HepG2 (cell line): ENCODE results near the gene ICE1. TPM values are rescaled to one million over a fixed set of nuclear protein-coding genes. Genes with fewer than 3 reads are reported as not detected.

Experiments used
- ATAC-seq: fragments of 200-7000 bp; cut with Tn5 transposase; 3 replicates; pipeline ENCODE4 v1.9.1; 2020; ENCODE audit warnings: mild to moderate bottlenecking, moderate library complexity
- BruUV-seq: library from RNA; stranded (reverse); fragments of 400-500 nt; replicated peaks from 2 replicates; lab custom pipeline; 2021; lab: Mats Ljungman, UMichigan
- CTCF ChIA-PET: fragments of 300-600 bp; formaldehyde crosslinking; extraction: SDS; loops from one replicate; lab custom pipeline; 2021; ENCODE audit warnings: low total read pairs, inconsistent platforms, low intra/inter-chr PET ratio; lab: Yijun Ruan, JAX
- POLR2A ChIA-PET: fragments of 350-600 bp; sonication (Branson Sonifier 250); formaldehyde crosslinking; loops from one replicate; lab custom pipeline; 2020; ENCODE audit warnings: antibody characterized with exemption, inconsistent platforms; lab: Yijun Ruan, JAX
- DNase-seq: peaks from one replicate; pipeline ENCODE4 v3.0.0-alpha.2; 2015; ENCODE audit warnings: low spot score
- FAIRE-seq: peaks from 3 replicates; lab custom pipeline; 2011; peaks lifted over from hg19 to GRCh38; lab: Jason Lieb, UNC
- H2AFZ ChIP-seq: one replicate; pipeline ENCODE4 v1.6.1; 2011; ENCODE audit warnings: low read length, inconsistent platforms
- H3K27ac ChIP-seq: fragments of 300-600 bp; 3 replicates; pipeline ENCODE4 v1.8.0; 2011; ENCODE audit warnings: mixed run types, mild to moderate bottlenecking, mixed read lengths, low read length, inconsistent platforms; ENCODE audit not compliant: insufficient read depth; ENCODE audit errors: extremely low read length
- H3K27me3 ChIP-seq, 2 experiments: fragments of 200-600 bp in 1 of 2; 2 replicates in 1 of 2; 3 replicates in 1 of 2; pipeline versions ENCODE4 v1.6.0 to v1.8.0; 2011; ENCODE audit warnings: low read length in 2 of 2, mild to moderate bottlenecking in 2 of 2, moderate library complexity in 2 of 2, inconsistent platforms in 1 of 2; ENCODE audit not compliant: insufficient read depth in 2 of 2, control insufficient read depth in 1 of 2
- H3K36me3 ChIP-seq, 2 experiments: fragments of 200-600 bp in 1 of 2; replicated peaks in 1 of 2; 2 replicates in 1 of 2; 3 replicates in 1 of 2; pipeline versions ENCODE4 v1.5.1 to v1.8.0; 2011; ENCODE audit warnings: low read length in 2 of 2, inconsistent platforms in 1 of 2; ENCODE audit not compliant: insufficient read depth in 2 of 2, control insufficient read depth in 1 of 2
- H3K4me1 ChIP-seq: 2 replicates; pipeline ENCODE4 v1.5.1; 2012; ENCODE audit warnings: low read length, inconsistent platforms; ENCODE audit not compliant: insufficient read depth
- H3K4me2 ChIP-seq: 2 replicates; pipeline ENCODE4 v1.6.0; 2011; ENCODE audit warnings: low read depth, low read length, inconsistent platforms
- H3K4me3 ChIP-seq, 3 experiments: fragments of 200-600 bp in 1 of 3; sonication (generic), shearing (Covaris generic) in 1 of 3; replicated peaks in 1 of 3; 2 replicates each; pipeline ENCODE4 v1.5.1; 2011 to 2016; ENCODE audit warnings: low read length in 3 of 3, inconsistent platforms in 2 of 3, low read depth in 2 of 3, mild to moderate bottlenecking in 2 of 3, control low read depth in 1 of 3, mixed read lengths in 1 of 3; ENCODE audit not compliant: insufficient read depth in 1 of 3
- H3K79me2 ChIP-seq: one replicate; pipeline ENCODE4 v1.6.1; 2011; ENCODE audit warnings: low read length, inconsistent platforms; ENCODE audit not compliant: insufficient read depth
- H3K9ac ChIP-seq: 2 replicates; pipeline ENCODE4 v1.6.0; 2011; ENCODE audit warnings: mild to moderate bottlenecking, low read depth, low read length, inconsistent platforms; ENCODE audit not compliant: insufficient read depth
- H3K9me3 ChIP-seq: 2 replicates; pipeline ENCODE4 v1.5.1; 2012; ENCODE audit warnings: mild to moderate bottlenecking, low read length
- H4K20me1 ChIP-seq: 2 replicates; pipeline ENCODE4 v1.6.0; 2011; ENCODE audit warnings: inconsistent platforms, mild to moderate bottlenecking, low read length, moderate library complexity; ENCODE audit not compliant: insufficient read depth
- DPF2 ChIP-seq: sonication (generic); formaldehyde crosslinking; IDR thresholded peaks from 2 replicates; pipeline ENCODE4 v1.4.0; 2020; ENCODE audit warnings: mild to moderate bottlenecking, low read depth, missing genetic modification reagents, borderline replicate concordance
- GFI1 ChIP-seq: sonication (generic); formaldehyde crosslinking; IDR thresholded peaks from 2 replicates; pipeline ENCODE4 v1.5.0; 2020; ENCODE audit warnings: missing genetic modification reagents, mild to moderate bottlenecking, borderline replicate concordance
- HOXA5 ChIP-seq: sonication (generic); formaldehyde crosslinking; IDR thresholded peaks from 2 replicates; pipeline ENCODE4 v1.4.0; 2020; ENCODE audit warnings: missing genetic modification reagents
- MAFF ChIP-seq: IDR thresholded peaks from 2 replicates; pipeline ENCODE4 v1.6.1; 2011; ENCODE audit warnings: low read depth, low read length, improper control_type of control experiment
- NFIB ChIP-seq: sonication (generic); formaldehyde crosslinking; IDR thresholded peaks from 2 replicates; pipeline ENCODE4 v1.9.0; 2021; ENCODE audit warnings: missing genetic modification reagents, mild to moderate bottlenecking, borderline replicate concordance
- REXO4 ChIP-seq: sonication (generic); formaldehyde crosslinking; IDR thresholded peaks from 2 replicates; pipeline ENCODE4 v1.8.0; 2022; ENCODE audit warnings: missing genetic modification reagents, mild to moderate bottlenecking, borderline replicate concordance
- ZFY ChIP-seq: sonication (generic); formaldehyde crosslinking; IDR thresholded peaks from 2 replicates; pipeline ENCODE4 v1.4.0; 2020; ENCODE audit warnings: missing genetic modification reagents
- ZNF562 ChIP-seq: sonication (generic); formaldehyde crosslinking; IDR thresholded peaks from 2 replicates; pipeline ENCODE4 v1.8.0; 2022; ENCODE audit warnings: missing genetic modification reagents, borderline replicate concordance
- ZNF589 ChIP-seq: sonication (generic); formaldehyde crosslinking; conservative IDR thresholded peaks from 2 replicates; pipeline ENCODE4 v1.8.0; 2022; ENCODE audit warnings: mild to moderate bottlenecking, moderate library complexity, missing genetic modification reagents
- ZNF660 ChIP-seq: sonication (generic); formaldehyde crosslinking; IDR thresholded peaks from 2 replicates; pipeline ENCODE4 v1.5.1; 2020; ENCODE audit warnings: mild to moderate bottlenecking, low read depth, missing genetic modification reagents, borderline replicate concordance
- ZSCAN29 ChIP-seq: sonication (generic); formaldehyde crosslinking; conservative IDR thresholded peaks from 2 replicates; pipeline ENCODE4 v1.4.0; 2020; ENCODE audit warnings: mild to moderate bottlenecking, missing genetic modification reagents
- WGBS: methylation state at CpG from one replicate; pipeline ENCODE4 v1.1.6; 2017; ENCODE audit warnings: low lambda C conversion rate; 5-methylcytosine and 5-hydroxymethylcytosine counted together
- in situ Hi-C: cut with HindIII; loops from 2 replicates; pipeline ENCODE4 v1.10.0; 2017; ENCODE audit warnings: low pct_unique_long_range_greater_than_20kb; ENCODE audit not compliant: extremely low pct_ligation_motif_present
- intact Hi-C: fragments of 100-400 bp; cut with micrococcal nuclease; formaldehyde crosslinking; loops from one replicate; pipeline ENCODE4 v1.10.0; 2022; ENCODE audit not compliant: unreplicated experiment
- polyA plus RNA-seq, 8 experiments: library from polyadenylated mRNA; depleted of rRNA in 3 of 8; stranded (reverse) in 7 of 8; unstranded in 1 of 8; fragments of >200 nt; fragmentation: Illumina TruSeq in 4 of 8; extraction: Trizol in 4 of 8; gene quantifications; 2 replicates each; pipeline versions ENCODE4 v1.2.1 to v1.2.3, GENCODE V29; 2011 to 2016; ENCODE audit warnings: low read depth in 4 of 8, missing spikeins in 1 of 8, mixed read lengths in 1 of 8; ENCODE audit not compliant: insufficient read depth in 1 of 8
- total RNA-seq, 5 experiments: library from RNA; depleted of rRNA; stranded (reverse); fragments of >200 nt; fragmentation: Illumina TruSeq; extraction: Trizol; gene quantifications; 2 replicates each; pipeline ENCODE4 v1.2.3, GENCODE V29; 2016; ENCODE audit warnings: low read depth in 1 of 5
- TF ChIP-seq, protein P1 (sequence below): sonication (generic); formaldehyde crosslinking; IDR thresholded peaks from 2 replicates; pipeline ENCODE4 v1.9.0; 2021; ENCODE audit warnings: missing genetic modification reagents, borderline replicate concordance
- TF ChIP-seq, protein P2 (sequence below): sonication (generic); formaldehyde crosslinking; IDR thresholded peaks from 2 replicates; pipeline ENCODE4 v1.5.0; 2020; ENCODE audit warnings: mild to moderate bottlenecking, missing genetic modification reagents
- TF ChIP-seq, protein P3 (sequence below): sonication (generic); formaldehyde crosslinking; IDR thresholded peaks from 2 replicates; pipeline ENCODE4 v1.4.0; 2020; ENCODE audit warnings: missing genetic modification reagents, mild to moderate bottlenecking, borderline replicate concordance

The ICE1 gene
- total and polyA plus RNA-seq, 2 of the 13 experiments (the other 11 are each of a cell fraction or from before 2014, with no cell fraction given) = 9.1 to 27.6 TPM

DNA sequence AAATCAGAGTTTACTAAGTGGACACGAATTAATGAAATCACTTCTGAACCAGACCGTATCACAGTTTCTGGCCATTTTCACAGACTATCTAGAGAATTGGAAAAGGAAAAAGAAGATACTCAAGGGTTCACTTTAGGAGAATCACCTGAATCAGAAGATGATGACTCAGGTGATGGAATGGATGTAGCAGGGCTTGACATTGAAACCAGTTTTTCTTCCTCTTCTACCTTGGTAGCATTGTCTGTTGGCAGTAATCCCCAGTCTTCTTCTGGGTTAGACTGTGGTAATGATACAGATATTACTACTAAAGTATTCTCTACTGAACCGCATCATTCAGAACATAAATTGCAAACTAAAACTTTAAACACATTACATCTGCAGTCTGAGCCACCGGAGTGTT is 38.5 kb downstream of the ICE1 start (continued):
- TF ChIP-seq, protein P1, sequence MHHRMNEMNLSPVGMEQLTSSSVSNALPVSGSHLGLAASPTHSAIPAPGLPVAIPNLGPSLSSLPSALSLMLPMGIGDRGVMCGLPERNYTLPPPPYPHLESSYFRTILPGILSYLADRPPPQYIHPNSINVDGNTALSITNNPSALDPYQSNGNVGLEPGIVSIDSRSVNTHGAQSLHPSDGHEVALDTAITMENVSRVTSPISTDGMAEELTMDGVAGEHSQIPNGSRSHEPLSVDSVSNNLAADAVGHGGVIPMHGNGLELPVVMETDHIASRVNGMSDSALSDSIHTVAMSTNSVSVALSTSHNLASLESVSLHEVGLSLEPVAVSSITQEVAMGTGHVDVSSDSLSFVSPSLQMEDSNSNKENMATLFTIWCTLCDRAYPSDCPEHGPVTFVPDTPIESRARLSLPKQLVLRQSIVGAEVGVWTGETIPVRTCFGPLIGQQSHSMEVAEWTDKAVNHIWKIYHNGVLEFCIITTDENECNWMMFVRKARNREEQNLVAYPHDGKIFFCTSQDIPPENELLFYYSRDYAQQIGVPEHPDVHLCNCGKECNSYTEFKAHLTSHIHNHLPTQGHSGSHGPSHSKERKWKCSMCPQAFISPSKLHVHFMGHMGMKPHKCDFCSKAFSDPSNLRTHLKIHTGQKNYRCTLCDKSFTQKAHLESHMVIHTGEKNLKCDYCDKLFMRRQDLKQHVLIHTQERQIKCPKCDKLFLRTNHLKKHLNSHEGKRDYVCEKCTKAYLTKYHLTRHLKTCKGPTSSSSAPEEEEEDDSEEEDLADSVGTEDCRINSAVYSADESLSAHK (CRISPR knock-in tag) = no peak
- TF ChIP-seq, protein P2, sequence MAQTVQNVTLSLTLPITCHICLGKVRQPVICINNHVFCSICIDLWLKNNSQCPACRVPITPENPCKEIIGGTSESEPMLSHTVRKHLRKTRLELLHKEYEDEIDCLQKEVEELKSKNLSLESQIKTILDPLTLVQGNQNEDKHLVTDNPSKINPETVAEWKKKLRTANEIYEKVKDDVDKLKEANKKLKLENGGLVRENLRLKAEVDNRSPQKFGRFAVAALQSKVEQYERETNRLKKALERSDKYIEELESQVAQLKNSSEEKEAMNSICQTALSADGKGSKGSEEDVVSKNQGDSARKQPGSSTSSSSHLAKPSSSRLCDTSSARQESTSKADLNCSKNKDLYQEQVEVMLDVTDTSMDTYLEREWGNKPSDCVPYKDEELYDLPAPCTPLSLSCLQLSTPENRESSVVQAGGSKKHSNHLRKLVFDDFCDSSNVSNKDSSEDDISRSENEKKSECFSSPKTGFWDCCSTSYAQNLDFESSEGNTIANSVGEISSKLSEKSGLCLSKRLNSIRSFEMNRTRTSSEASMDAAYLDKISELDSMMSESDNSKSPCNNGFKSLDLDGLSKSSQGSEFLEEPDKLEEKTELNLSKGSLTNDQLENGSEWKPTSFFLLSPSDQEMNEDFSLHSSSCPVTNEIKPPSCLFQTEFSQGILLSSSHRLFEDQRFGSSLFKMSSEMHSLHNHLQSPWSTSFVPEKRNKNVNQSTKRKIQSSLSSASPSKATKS (CRISPR knock-in tag) = no peak
- no peak for TF ChIP-seq MAFF
- TF ChIP-seq GFI1 (CRISPR knock-in tag) = no peak
- TF ChIP-seq ZNF562 = no peak
- no peak for TF ChIP-seq REXO4
- TF ChIP-seq, all 625 proteins: peak for 0

DNA sequence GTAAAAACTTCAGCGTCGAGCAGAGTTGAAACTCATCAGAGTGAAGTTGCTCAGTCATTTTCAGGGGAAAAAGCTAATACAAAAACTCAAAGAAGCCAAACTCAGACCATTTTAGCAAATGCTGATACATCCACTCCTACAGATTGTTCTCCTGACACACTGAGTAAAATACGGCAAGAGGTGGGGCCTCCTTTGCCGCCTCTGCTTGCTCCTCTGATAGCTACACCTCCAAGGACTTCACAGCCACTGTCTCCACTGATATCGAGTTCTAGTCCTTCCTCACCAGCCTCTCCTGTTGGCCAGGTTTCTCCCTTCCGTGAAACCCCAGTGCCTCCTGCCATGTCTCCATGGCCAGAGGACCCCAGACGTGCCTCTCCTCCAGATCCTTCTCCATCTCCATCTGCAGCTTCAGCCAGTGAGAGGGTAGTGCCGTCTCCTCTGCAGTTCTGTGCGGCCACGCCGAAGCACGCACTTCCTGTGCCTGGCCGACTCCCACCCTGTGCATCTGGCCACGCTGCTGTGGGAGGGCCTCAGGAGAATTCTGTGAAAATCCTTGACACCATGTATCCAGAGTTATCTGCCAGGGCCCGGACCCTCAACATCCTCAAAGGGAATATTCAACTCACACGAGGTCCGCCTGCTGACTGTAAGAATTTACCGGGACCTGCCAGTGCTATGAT is 41.7 kb downstream of the ICE1 start:
- BruUV-seq = no TSS peak
- no peak overlapping the region for H3K9ac ChIP-seq
- intact Hi-C loops = no loop called here
- peaks cover 18 to 75% of the 10 kb centered on the region in 2 experiments for H3K36me3 ChIP-seq
- WGBS = 96% methylated on average over 18 of the region's 18 CpGs
- CTCF ChIA-PET = no interaction called here
- H2AFZ ChIP-seq = no peak overlapping the region
- H3K27ac ChIP-seq = no peak overlapping the region
- no peaks in the 10 kb centered on the region for H3K27me3 ChIP-seq
- H3K4me2 ChIP-seq = no peak overlapping the region
- no peaks in the 10 kb centered on the region for H3K79me2 ChIP-seq
- H3K4me3 ChIP-seq = no peak overlapping the region
- POLR2A ChIA-PET = no interaction called here
- ATAC-seq (no peak), FAIRE-seq (no peak), DNase-seq (no peak)
- in situ Hi-C loops = no loop called here
- H3K9me3 ChIP-seq = no peaks in the 10 kb centered on the region
- H3K4me1 ChIP-seq = no peaks in the 10 kb centered on the region
- no peaks in the 10 kb centered on the region for H4K20me1 ChIP-seq
- TF ChIP-seq ZSCAN29 = no peak
- no peak for TF ChIP-seq DPF2 (CRISPR knock-in tag)
- TF ChIP-seq ZNF589 = no peak
- TF ChIP-seq ZNF660 = no peak
- TF ChIP-seq ZFY (CRISPR knock-in tag) = no peak
- TF ChIP-seq HOXA5 (CRISPR knock-in tag) = no peak
- TF ChIP-seq, protein P3, sequence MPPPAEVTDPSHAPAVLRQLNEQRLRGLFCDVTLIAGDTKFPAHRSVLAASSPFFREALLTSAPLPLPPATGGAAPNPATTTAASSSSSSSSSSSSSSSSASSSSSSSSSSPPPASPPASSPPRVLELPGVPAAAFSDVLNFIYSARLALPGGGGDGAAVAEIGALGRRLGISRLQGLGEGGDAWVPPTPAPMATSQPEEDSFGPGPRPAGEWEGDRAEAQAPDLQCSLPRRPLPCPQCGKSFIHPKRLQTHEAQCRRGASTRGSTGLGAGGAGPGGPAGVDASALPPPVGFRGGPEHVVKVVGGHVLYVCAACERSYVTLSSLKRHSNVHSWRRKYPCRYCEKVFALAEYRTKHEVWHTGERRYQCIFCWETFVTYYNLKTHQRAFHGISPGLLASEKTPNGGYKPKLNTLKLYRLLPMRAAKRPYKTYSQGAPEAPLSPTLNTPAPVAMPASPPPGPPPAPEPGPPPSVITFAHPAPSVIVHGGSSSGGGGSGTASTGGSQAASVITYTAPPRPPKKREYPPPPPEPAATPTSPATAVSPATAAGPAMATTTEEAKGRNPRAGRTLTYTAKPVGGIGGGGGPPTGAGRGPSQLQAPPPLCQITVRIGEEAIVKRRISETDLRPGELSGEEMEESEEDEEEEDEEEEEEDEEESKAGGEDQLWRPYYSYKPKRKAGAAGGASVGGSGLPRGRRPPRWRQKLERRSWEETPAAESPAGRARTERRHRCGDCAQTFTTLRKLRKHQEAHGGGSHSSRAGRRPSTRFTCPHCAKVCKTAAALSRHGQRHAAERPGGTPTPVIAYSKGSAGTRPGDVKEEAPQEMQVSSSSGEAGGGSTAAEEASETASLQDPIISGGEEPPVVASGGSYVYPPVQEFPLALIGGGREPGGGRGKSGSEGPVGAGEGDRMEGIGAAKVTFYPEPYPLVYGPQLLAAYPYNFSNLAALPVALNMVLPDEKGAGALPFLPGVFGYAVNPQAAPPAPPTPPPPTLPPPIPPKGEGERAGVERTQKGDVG = no peak
- TF ChIP-seq NFIB (CRISPR knock-in tag) = no peak
